TTC549 (cell line): ENCODE results near the gene APOA1.

Source experiments
- FAIRE-seq: peaks from 2 replicates; lab custom pipeline; 2012; peaks lifted over from hg19 to GRCh38; lab: Jason Lieb, UNC

The APOA1 gene

DNA sequence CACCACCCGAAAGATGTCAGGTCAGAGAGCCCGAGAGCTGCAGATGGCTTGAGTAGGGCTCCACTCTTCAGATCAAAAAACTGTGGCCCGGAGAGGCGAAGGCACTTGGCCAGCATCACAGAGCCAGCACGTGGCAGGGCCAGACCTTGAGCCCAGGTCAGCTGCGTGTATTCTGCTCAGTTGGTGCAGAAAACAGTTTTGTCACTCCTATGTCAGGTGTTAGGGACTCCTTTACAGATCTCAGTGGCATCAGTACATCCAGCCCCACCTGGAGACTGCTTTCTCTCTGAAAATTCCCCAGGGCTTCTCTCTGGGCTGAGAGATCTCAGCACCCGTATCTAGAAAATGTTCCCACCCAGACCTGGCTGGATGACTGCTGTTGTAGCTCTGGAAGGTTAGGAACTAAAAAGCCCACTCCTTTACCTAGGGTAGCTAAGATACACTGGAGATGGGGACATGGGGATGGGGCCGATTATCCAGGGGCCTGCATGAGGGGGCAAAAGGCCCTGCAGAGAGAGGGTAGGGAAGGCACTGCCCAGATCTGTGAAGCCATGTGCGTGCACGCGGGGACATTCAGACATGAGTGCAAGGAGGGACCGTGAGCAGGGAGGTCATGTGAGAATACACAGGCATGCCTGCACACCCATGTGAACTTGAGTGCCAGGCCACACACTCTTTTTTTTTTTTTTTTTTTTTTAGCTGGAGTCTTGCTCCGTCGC, 3.4 kb downstream of the APOA1 start:
- FAIRE-seq, result no peak

DNA sequence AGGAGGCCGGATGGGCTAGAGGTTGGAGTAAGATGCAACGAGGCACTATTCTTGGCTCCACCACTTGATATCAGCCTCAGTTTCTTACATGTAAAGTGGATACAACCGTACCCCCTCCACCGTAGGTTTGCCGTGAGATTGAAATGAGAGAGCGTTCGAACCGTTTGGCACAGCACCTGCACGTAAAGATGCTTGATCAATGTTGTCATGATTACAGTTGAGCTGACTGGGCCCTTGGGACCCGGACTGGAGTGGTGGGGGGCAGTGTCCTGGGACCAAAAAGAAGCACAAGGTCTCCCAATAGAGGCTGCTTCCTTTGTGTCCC, 4.0 kb downstream of the APOA1 start:
- FAIRE-seq, result no peak

DNA sequence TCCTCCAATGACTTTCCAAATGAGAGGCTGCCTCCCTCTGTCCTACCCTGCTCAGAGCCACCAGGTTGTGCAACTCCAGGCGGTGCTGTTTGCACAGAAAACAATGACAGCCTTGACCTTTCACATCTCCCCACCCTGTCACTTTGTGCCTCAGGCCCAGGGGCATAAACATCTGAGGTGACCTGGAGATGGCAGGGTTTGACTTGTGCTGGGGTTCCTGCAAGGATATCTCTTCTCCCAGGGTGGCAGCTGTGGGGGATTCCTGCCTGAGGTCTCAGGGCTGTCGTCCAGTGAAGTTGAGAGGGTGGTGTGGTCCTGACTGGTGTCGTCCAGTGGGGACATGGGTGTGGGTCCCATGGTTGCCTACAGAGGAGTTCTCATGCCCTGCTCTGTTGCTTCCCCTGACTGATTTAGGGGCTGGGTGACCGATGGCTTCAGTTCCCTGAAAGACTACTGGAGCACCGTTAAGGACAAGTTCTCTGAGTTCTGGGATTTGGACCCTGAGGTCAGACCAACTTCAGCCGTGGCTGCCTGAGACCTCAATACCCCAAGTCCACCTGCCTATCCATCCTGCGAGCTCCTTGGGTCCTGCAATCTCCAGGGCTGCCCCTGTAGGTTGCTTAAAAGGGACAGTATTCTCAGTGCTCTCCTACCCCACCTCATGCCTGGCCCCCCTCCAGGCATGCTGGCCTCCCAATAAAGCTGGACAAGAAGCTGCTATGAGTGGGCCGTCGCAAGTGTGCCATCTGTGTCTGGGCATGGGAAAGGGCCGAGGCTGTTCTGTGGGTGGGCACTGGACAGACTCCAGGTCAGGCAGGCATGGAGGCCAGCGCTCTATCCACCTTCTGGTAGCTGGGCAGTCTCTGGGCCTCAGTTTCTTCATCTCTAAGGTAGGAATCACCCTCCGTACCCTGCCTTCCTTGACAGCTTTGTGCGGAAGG, 4.8 kb downstream of the APOA1 start:
- FAIRE-seq, result no peak

DNA sequence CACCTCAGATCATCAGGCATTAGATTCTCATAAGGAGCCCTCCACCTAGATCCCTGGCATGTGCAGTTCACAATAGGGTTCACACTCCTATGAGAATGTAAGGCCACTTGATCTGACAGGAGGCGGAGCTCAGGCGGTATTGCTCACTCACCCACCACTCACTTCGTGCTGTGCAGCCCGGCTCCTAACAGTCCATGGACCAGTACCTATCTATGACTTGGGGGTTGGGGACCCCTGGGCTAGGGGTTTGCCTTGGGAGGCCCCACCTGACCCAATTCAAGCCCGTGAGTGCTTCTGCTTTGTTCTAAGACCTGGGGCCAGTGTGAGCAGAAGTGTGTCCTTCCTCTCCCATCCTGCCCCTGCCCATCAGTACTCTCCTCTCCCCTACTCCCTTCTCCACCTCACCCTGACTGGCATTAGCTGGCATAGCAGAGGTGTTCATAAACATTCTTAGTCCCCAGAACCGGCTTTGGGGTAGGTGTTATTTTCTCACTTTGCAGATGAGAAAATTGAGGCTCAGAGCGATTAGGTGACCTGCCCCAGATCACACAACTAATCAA, 5.6 kb downstream of the APOA1 start:
- no peak for FAIRE-seq

DNA sequence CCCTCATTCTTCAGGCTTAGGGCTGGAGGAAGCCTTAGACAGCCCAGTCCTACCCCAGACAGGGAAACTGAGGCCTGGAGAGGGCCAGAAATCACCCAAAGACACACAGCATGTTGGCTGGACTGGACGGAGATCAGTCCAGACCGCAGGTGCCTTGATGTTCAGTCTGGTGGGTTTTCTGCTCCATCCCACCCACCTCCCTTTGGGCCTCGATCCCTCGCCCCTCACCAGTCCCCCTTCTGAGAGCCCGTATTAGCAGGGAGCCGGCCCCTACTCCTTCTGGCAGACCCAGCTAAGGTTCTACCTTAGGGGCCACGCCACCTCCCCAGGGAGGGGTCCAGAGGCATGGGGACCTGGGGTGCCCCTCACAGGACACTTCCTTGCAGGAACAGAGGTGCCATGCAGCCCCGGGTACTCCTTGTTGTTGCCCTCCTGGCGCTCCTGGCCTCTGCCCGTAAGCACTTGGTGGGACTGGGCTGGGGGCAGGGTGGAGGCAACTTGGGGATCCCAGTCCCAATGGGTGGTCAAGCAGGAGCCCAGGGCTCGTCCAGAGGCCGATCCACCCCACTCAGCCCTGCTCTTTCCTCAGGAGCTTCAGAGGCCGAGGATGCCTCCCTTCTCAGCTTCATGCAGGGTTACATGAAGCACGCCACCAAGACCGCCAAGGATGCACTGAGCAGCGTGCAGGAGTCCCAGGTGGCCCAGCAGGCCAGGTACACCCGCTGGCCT, 7.1 kb downstream of the APOA1 start:
- no peak for FAIRE-seq

DNA sequence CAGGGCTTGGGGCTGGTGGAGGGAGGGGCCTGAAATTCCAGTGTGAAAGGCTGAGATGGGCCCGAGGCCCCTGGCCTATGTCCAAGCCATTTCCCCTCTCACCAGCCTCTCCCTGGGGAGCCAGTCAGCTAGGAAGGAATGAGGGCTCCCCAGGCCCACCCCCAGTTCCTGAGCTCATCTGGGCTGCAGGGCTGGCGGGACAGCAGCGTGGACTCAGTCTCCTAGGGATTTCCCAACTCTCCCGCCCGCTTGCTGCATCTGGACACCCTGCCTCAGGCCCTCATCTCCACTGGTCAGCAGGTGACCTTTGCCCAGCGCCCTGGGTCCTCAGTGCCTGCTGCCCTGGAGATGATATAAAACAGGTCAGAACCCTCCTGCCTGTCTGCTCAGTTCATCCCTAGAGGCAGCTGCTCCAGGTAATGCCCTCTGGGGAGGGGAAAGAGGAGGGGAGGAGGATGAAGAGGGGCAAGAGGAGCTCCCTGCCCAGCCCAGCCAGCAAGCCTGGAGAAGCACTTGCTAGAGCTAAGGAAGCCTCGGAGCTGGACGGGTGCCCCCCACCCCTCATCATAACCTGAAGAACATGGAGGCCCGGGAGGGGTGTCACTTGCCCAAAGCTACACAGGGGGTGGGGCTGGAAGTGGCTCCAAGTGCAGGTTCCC, 7.8 kb downstream of the APOA1 start, which contains the start of gene APOC3:
TSS of gene APOC3 (plus strand) at position 383 of the 659 bp plus-strand sequence. CDS start 676 bp downstream, outside the sequence.
- no peak for FAIRE-seq

GRCh38 chr11:116828632-116829524, 8.5 kb downstream of the APOA1 start:
- FAIRE-seq, result no peak

- FAIRE-seq, result no peak
Observed at GRCh38 chr11:116827461-116827860, 10.0 kb downstream of the APOA1 start.

GRCh38 chr11:116826751-116827431, 10.5 kb downstream of the APOA1 start:
- FAIRE-seq, result no peak

GRCh38 chr11:116825854-116826750, 11.3 kb downstream of the APOA1 start:
- no peak for FAIRE-seq

- no peak for FAIRE-seq
Observed at GRCh38 chr11:116825434-116825833, 12.0 kb downstream of the APOA1 start.

DNA sequence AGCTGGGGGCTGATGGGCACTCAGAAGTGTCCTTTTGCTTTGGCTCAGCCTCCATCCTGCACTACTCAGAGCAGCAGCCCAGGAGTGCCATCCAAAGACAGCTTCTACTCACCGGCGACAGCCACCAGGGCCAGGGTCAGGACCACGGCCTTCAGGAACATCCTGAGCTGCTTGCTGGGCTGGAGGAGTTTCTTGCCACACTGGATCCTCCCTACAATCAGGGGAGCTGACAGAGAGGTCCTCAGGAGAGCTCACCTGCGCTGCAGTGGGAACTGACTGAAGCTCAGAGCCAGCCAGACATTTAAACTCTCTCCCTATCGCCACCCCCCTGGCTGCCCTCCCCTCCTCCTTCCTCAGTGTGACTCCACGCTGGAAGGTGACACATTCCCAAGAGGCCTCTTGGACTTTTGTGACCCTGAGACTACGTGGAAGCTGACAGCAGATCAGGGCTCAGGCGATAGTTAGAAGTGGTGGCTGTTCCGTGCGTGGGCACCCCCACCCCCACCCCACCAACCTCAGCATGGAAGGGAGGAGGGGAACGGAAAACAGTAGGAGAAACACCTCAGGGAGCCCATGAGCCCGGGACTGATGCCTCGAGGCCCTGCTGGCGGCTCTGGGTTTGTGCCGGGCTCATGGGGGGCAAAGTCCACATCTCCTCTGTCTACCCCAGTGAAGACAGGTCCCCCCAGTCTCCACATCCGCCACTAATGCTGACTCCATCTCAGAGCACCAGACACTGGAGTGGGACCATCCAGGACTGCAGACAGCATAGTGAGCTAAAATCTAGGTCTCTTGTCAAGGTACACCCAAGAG, 14.2 kb downstream of the APOA1 start, which contains the start of gene APOA4:
TSS of gene APOA4 (minus strand) at position 274 of the 813 bp plus-strand sequence. CDS start at position 161, 113 bp downstream.
- no peak for FAIRE-seq

- no peak for FAIRE-seq
Observed at GRCh38 chr11:116822575-116822974, 14.8 kb downstream of the APOA1 start.

DNA sequence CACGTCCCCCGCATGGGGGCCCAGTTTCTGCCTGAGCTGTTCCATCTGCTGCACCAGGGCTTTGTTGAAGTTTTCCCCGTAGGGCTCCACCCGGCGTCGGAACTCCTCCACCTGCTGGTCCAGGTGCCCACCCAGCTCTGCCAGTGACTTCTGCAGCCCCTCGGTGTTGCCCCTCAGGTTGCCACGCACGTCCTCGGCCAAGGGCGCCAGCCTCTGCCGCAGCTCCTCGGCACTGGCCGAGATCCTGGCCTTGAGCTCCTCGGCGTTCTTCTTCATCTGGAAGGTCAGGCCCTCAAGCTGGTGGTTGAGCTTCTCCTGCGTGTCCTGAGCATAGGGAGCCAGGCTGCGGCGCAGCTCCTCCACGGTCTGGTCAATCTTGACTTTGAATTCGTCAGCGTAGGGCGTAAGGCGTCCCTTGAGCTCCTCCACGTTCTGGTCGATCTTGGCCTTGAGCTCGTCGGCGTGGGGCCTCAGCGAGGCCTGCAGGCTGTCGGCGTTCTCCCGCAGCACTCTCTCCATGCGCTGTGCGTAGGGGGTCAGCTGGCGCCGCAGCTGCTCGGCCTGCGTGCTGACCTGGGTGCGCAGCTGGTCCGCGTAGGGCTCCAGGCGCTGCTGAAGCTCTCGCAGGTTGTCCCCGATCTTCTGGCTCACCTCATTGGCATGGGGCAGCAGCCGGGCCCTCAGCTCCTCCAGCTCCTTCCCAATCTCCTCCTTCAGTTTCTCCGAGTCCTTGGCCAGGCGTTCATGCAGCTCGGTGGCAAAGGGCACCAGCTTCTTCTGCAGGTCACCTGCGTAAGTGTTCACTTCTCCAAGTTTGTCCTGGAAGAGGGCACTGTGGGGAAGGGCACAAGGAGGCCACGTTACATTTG, 16.1 kb downstream of the APOA1 start:
- no peak for FAIRE-seq

DNA sequence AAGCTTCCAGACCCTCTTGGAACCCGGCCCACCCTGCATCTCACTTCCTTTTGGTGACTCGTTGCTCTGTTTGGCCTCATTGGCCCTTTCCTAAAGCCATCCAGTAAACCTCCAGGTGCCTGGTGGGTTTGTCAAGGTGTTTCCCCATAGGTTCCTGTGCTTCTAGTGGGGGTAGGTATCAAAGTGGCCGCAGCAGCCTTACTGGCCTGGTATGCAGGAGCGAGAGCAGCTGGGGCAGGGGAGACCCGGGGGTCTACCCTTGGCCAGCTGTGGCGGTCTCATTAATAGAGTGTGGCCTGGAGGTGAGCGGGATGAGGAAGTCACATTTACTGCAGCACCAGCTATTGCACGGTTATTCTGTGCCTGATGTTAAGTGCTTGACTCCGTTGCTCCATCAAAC, 18.4 kb downstream of the APOA1 start:
- no peak for FAIRE-seq

DNA sequence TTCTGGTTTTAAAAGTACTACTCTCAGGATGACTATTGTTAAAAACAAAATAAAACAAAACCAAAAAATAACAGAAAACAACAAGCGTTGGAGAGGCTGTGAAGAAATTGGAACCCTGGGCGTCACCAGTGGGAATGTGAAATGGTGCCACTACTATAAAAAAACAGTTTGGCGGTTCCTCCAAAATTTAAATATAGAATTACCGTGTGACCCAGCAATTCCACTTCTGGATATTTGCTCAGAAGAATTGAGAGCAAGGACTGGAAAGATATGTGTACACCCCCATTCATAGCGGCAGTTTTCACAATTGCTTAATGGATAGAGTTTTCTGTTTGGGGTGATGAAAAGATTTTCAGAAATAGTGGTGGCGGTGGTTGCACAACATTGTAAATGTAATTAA, 22.9 kb downstream of the APOA1 start:
- no peak for FAIRE-seq

DNA sequence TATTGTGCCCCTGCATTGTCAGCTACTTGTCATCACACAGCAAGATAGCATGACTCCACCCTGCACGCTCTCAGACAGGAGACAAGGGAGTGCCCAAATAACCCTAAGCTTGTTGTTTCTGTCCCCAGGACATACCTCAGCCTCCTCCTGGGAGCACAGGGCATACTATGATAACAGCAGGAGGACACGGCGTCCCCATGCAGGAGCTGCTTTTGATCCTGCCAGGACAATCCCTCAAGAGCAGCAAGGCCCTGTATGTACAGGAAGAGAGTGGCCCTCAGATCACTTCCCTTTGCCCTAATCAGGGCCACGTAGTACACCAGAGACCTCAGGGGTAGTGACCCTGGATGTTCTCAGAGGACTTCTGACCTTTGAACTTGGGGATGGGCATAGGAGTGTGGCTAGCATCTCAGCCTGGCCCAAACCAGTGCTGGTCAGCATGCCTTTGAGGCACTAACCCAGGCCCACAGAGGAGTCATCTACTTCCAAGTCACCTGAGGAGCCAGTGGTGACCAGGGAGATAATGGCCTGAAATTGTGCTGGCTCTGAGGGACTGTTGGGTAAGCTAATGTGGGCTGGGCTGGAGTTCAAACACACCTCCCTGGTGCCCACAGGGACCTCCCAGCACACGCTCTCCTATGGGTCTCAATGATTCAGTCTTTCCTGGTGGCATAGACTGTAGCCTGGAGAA, 23.5 kb downstream of the APOA1 start:
- FAIRE-seq, result no peak
